Measurements from ENCODE around the gene HAX1. TPM values are rescaled to one million over a fixed set of nuclear protein-coding genes. Genes with fewer than 3 reads are reported as not detected.
A peak's percentile ranks its signal among the peaks of the same experiment; 100 is the strongest.
"Not testable (repeated sequence)": the region's sequence is repeated elsewhere in the genome, so short reads cannot be mapped to it uniquely, and the experiment has no call there.

The HAX1 gene
- 67.5 TPM for polyA plus RNA-seq (ENCODE audit: insufficient read length)

DNA sequence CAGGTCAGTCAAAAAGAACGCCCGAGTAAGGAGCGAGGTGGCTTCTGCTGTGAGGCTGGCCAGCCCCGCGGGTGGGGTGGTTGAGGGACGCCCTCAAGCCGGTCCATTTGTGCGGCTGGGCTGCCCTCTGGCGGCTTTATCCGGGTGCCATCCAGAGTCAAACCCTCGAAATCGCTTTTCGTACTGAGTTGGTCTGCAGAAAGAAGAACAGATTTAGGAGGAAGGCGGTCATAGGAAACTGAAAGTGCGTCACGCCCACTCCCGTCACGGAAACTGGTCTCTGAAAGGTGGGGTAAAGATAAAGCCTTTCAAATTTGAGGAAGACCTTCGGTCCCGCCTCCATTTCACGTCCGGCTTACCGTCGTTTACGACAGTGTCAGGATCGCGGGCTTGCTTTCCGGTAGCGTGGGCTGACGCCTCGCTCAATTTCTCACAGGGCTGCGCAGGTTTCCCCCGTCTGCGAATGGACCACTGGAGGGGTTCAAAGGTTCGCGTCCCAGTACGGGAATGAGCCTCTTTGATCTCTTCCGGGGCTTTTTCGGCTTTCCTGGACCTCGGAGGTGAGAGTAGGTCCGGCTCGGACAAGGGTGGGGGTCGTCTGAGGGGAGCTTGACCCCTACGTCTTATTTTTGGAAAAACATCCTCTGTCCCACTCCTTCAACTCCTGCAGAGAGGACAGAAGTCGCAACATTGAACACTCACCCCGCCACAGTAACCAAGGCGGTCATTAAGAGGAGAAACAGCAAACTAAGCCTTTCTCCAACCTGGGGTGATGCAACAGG, at the start of gene HAX1:
Gene HAX1 (plus strand): TSS at position 413 of the 782 bp plus-strand sequence. CDS start 95 bp downstream, at position 508.
- DNase-seq, result peak; percentile 95

DNA sequence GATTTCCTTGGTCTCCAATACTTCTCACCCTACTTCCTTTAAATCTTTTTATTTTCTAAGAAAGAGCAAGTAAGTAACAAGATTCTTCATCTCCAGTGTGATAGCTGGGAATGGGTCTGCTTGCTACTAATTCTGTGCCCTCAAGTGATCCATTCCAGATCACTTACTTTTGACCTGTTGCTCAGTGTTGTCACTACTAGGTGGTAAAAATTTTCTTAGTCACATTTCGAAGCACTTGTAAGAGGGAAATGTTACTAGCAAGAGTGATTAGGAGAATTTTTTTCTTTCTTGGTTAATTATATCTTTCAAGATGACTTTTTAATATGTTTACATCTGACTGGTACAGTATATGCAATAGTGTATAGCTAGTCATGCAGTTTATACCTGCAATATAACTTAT, 49.5 kb upstream of the HAX1 start:
- no peak for DNase-seq

DNA sequence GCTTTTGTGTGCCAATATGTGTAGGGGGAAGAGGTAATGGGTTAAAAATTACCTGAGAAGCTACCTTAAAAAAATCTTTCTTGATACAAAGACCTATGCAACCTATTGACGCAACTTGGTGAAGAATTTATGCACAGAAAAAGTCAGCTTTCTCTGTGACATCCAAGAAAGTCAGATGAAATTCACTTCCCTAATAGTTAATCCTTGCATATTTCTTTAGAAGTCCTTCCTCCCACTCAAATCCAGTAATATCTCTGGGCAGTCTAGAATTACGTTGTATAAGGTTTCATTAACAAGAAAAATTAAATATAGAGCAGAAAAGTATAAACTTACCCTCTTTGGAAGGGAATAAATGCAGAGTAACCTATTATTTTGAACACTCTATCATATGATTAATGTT, 48.8 kb upstream of the HAX1 start:
- no peak for DNase-seq

DNA sequence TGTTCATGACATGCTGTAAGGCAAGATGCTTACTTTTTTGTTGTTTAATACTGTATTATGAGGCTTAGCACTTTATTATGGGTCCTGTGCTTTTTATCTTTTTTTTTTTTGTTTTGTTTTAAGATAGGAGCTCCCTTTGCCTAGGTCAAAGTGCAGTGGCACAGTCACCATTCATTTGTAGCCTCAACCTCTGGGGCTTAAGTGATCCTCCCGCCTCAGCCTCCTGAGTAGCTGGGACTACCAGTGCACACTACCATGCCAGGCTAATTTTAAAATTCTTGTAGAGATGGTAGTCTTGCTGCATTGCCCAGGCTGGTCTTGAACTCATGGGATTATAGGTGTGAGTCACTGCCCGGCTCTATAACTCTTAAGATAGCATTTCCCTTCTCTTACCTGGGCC, 47.1 kb upstream of the HAX1 start:
- no peak for DNase-seq

DNA sequence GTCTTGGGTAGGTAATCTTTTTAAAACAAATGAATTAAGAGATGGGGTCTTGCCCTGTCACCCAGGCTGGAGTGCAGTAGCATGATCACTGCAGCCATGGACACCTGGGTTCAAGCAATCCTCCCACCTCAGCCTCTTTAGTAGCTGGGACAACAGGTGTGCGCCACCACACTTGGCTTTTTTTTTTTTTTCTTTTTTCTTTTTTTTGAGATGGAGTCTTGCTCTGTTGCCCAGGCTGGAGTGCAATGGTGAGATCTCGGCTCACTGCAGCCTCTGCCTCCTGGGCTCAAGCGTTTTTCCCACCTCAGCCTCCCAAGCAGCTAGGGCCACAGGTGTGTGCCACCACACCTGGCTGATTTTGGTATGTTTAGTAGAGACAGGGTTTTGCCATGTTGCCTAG, 41.3 kb upstream of the HAX1 start:
- not testable (repeated sequence) for DNase-seq

DNA sequence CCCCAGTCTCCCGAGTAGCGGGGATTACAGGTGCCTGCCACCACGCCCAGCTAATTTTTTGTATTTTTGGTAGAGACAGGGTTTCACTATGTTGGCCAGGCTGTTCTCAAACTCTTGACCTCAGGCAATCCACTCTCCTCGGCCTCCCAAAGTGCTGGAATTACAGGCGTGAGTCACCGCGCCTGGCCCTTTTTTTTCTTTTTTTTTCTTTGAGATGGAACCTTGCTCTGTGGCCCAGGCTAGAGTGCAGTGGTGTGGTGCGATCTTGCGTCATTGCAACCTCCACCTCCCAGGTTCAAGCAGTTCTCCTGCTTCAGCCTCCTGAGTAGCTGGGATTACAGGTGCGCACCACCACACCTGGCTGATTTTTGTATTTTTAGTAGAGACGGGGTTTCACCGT, 39.3 kb upstream of the HAX1 start:
- DNase-seq, result not testable (repeated sequence)

DNA sequence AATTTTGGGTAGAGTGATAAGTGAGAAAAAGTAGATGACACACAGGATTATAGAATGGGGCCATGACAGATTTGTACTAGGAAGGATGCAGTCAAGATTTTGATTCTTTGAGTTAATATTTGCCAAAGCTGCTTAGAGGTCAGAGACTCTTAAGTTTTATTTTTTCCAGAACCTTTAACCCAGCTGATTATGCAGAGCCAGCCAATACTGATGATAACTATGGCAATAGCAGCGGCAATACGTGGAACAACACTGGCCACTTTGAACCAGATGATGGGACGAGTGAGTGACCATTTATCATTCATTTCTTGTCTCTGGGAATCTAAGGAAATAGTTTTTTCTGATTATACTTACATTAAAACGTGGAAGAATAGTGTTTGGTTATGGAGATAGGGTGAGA, 35.6 kb upstream of the HAX1 start:
- DNase-seq, result no peak

DNA sequence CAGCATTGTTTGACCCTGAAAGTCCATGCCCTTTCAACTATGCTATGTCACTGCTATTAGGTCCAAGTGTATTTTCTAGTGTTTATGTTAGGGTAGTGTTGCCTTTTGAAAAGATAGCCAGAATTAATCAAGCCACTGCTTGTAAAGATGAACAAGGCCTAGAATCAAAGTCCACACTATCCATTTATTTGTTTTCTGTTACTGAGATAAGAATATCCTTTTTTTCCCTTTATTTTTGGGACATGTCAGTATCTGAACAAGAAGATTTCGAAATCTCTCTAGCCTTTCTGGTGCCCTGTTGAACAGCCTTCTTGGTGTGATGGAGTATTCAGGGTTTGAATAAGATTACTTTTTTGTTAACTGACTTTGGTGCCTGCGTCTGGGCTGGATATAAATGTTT, 35.0 kb upstream of the HAX1 start:
- no peak for DNase-seq

DNA sequence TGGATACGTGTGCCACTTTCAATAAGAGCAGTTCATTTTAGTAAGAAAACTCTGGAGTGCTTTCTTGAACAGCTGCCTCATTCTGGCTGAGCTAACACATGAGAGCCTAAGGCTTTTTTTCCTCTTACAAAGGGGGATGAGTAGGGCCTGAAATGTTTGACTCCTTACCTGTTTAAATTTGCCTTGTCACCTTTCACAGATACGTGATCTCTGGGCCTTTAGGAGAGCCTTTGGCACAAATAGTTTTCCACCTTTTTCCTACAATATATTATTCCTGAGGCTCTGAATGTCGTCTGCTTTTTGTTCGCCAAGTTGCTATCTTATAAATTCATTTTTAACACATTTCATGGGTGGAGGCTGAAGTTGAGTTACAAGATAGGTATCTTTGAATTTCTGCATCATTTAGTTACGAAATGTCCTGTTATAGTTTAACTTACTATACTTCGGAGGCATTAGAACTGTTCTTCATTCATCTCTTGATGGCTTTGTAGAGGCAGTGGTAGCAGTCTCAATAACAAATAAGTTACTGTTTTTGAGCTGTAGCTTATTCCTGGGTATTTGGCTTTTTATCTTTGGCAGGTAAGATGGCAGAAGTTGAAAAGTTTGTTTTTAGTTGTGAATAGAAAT, 34.4 kb upstream of the HAX1 start:
- no peak for DNase-seq

DNA sequence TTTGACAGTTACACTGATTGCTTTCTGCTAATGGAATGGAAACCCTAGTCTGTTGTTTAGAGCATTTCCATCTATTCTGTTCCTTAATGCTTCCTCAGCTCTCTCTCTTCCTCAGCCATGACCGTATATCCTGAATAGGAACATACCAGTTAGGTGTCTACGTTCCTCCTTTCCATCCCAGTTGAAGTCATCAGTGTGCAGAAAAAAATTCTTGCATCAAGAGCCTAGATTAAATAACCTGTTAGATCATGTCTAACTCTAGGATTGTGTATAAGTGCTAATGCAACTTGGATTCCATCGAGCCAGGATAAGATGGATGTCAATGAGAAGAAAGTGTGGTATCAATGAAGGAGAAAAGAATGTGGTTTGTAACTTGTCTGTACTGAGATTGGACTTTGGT, 32.9 kb upstream of the HAX1 start:
- DNase-seq, result no peak

DNA sequence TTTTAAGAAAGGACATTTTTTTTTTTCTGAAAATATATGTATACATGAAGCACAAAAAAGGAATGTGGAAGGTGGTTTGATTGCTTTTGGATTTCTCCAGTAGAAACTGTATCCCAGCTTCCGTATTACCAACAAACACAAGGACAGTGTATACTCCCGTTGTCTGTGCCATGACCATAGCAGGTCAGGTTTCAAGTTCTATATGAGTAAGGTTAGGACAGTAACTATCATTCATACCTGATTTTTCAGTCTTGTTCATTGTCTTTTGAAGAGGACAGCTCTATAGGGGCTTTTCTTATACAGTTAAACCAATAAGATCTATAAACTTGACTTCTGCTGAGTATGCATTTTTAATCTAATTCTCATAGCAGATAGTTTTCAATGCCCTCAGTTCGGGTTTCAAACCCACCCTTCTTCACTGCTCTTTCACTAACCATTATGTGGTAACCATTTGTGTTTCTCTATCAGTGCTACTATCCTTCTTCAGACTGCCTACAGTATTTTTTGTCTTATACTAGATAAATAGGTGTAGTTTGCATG, 32.1 kb upstream of the HAX1 start:
- DNase-seq, result no peak

DNA sequence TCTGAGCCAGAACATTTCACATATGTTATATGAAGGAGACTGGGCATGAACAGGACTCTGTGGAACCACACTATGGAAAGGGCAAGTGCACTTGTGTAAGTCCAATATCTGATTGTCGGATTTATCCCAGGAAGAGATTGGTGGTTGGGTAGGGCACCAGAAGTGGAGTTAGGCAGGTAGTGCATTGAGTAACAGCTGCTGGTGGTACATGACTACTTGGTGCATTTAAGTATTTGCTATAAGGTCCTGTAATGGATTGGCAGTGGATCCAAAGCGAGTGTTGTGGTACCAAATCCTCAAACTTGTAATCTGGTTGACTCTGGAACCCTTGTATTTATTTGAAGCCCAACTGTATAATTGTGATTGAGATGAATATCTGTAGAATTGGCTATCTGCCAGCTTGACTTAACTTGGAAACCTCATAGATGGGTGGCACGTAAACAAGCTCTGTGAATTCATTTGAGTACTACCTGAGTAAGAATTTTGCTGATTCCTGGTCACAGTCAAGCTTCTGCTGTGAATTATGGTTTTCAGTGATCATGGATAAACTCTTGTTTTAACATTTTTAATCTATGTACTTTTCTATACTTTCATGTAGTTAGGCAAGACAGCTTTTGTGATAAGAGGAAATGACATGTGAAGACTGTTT, 30.6 kb upstream of the HAX1 start:
- no peak for DNase-seq

DNA sequence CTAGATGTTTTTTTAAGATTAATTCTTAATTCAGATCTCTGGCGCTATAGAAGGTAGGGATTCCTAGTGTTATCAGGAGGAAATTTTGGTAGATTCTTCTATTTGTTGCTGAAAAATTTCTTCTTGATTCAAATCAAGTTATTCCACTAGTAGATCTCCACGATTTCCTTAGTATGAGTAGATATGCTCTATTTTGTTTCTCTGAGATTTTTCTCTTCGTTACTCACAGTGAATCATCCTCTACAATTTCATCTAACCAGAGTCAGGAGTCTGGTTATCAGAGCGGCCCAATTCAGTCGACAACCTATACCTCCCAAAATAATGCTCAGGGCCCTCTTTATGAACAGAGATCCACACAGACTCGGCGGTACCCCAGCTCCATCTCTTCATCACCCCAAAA, 18.8 kb upstream of the HAX1 start:
- no peak for DNase-seq

DNA sequence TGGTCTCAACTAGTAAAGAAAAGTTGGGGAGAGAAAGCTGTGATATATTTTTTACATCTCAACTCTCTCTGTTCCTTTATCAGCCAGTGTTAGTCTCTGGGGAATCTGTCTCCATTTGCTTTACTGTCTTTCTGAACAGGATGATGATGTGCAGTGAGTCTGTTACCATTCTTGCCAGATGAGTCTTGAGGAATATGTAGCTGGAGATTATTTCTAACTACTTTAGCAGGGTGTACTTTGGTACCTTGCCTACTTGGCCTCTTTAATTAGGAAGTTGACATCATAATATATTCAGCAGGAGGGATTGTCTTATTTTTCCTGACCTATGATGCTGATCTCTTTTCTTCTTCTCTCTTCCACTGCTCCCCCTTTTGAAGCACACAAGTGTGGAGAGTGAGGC, 15.7 kb upstream of the HAX1 start:
- peak; percentile 50 for DNase-seq

DNA sequence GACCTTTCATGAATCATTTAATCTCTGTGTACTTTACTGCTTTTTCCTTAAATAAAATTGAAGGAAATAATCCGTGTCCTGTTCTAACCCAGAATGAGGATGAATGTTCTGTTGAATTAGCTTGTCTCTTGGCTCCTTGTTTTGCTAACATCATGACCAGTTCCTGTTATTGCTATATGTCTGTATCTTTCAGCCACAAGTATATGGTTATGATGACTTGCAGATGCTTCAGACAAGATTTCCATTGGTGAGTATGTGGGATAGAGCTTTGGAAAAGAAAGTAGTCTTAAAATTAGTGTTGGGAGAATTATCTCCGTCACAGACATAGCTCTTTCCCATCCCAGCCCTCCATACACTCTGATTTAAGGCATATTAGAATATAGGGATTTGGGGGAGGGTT, 13.6 kb upstream of the HAX1 start:
- no peak for DNase-seq

DNA sequence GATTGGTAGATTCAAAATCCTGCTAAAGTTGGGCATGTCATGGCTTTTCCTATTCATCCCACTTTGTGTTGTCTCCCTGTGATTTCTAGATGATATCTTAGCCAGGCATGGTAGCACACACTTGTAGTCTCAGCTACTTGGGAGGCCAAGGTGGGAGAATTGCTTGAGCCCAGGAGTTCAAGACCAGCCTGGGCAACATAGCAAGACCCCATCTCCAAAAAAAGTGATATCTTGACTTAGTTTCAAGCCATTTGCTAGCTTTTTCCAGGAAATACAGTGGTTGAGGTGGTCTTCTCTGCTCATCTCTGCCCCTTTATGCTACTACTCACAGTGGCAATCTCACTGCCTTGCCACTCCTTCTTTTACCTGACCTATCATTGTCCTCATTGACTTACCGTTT, 12.3 kb upstream of the HAX1 start:
- DNase-seq, result no peak

DNA sequence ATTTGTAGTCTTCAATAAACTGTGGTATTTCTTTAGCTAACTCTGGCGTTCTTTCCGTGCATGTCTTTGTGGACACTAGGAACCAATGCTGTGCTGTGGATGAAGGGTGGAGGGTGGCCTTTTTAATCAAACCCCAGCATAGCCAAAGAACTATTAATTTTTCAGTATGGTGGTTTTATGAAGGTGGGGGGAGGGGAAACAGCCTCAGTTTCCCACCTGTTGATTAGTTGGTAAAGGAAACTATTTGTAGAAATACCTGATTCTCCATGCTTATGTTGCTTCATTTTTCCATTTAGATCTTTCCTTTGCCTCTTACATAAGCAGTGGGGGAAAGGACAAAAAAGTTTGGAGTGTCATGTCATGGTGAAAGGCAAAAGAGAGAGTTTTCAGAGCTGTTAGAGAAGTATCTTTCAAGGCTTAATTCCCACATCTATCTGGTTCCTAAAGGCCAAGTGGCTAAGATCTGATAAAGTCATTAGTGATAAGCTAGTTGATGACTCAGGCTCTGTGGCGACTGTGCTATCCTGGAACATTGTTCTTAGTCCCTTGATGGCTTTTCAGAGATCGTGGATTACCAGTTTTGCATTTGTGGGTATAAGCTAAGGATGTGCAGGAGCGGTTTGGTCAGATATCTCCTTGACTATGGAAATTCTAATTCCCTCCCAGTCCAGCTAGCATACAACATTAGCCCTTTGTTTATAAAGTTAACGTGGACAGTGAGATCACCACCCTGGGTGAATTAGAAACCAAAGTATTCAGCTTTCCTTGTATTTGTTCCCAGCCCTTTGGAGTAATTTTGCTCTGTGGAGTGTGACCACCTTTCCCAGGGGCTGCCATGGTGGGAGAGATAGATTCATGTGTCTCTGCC, 8.7 kb upstream of the HAX1 start:
- no peak for DNase-seq

DNA sequence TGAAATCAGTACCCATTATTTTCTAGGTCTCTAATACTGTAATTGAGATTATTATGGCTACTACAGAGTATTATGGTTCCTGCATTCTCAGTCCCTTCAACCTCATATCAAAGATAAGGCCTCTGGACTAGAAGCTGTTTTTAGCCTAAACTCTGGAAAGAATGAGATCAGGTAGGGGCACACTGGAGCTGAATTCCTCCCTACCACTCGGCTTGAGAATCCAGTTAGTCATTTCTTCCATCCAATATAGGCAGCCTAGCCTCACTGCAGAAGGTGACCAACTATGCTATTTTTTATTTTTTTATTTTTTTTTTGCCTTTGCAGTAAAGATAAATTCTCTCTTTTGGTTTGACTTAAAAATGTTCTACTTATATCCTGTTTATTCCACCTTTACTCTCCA, 8.0 kb upstream of the HAX1 start:
- no peak for DNase-seq

DNA sequence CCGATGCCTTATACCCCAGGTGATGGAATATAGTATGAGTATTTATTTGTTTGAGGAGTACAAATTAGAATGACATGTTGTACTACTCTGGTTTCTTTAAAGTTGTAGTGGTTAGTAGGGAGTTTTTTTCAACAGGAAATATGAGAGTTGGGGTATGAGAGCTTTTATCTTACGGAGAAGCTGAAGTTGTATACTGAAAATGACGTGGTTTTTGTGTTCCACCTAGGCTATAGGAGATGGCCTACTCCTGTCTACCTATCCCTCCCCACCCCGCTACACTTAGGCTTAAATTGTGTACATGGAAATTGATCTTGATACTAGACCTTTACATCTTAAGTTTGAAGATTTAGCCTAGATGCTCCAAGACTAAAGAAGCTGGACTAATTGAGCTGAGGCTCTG, 6.8 kb upstream of the HAX1 start:
- no peak for DNase-seq

DNA sequence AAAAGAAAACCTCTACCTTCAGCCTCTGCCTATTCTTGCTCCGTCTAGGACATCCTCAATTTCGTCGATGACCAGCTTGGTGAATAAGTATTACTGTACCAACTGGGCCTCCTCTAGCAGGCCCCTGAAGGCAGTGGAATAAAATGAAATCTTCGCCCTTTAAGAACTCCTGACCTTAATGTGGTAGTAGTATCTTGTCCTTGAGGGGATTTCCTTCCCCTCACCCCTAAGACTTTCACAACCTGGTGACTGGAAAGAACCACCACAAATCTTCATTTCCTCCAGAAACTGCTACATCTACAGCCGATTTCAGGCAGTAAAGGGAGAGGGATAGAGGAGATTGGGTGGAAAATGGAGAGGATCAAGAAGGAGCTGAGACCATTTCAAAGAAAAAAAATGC, 1.6 kb upstream of the HAX1 start:
- no peak for DNase-seq

DNA sequence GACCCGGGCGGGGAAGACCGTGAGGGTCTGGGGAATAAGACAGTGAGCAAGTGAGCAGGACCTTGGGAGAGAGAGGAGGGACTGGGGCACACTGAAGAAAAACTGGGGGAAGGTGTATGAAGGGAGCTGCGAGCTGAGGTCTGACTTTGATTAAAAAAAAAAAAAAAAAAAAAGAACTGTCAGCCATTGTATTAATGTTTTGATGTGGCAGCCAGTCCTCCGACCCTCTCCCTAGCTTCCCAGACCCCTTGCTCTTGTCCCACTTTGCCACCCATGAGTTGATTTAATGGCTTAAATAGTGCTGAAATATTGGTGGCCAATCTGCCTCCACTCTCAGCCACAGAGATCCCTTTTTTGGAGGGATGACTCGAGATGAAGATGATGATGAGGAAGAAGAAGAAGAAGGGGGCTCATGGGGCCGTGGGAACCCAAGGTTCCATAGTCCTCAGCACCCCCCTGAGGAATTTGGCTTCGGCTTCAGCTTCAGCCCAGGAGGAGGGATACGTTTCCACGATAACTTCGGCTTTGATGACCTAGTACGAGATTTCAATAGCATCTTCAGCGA, 652 bp downstream of the HAX1 start:
- no peak for DNase-seq

DNA sequence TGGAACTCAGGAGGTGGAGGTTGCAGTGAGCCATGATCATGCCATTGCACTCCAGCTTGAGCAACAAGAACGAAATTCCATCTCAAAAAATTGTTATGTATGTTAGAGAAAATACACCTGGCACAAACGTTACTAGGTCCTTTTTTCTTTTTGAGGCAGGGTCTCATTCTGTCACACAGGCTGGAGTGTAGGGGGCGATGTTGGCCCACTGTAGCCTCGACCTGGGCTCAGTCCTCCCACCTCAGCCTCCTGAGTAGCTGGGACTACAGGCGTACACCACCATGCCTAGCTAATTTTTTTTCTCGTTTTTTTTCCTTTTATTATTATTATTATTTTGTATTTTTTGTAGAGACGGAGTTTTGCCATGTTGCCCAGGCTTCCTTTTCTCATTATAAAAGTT, 4.4 kb downstream of the HAX1 start:
- no peak for DNase-seq
